ENCODE measurements around the gene HES5. TPM values are rescaled to one million over a fixed set of nuclear protein-coding genes. Genes with fewer than 3 reads are reported as not detected.

Gene HES5
- total RNA-seq, 2 donors from 2014 or later, result 0.27 to 2.7 TPM

- ATAC-seq (ENCODE audit: insufficient number of reproducible peaks, low FRiP score, low read depth), result no peak
- peaks cover 5 to 17% of the 10 kb centered on the region in 2 donors for H3K4me1 ChIP-seq (ENCODE audit: control insufficient read depth in 1 of 2, low read depth in 2 of 2)
- no peak for DNase-seq (ENCODE audit: low spot score)
- TF ChIP-seq CTCF (IDR thresholded peaks at IDR 0.05), result no peak
- no peaks in the 10 kb centered on the region for H3K36me3 ChIP-seq
- no peaks in the 10 kb centered on the region for H3K9me3 ChIP-seq
- H3K27me3 ChIP-seq (replicated peaks; ENCODE audit: insufficient read depth), result no peaks in the 10 kb centered on the region
- no peak overlapping the region for H3K27ac ChIP-seq
- no peak overlapping the region for H3K4me3 ChIP-seq
These were observed 5.9 kb upstream of the HES5 start for GRCh38 chr1:2535981-2536380.

- Histone ChIP-seq H3K4me3 (no peak overlapping the region), H3K9me3 (no peaks in the 10 kb centered on the region), H3K4me1 (ENCODE audit: control insufficient read depth in 1 of 2, low read depth in 2 of 2) (peaks cover 10 to 22% of the 10 kb centered on the region in 2 donors), H3K36me3 (no peaks in the 10 kb centered on the region), H3K27me3 (replicated peaks; ENCODE audit: insufficient read depth) (no peaks in the 10 kb centered on the region), H3K27ac (no peak overlapping the region)
- ATAC-seq (ENCODE audit: insufficient number of reproducible peaks, low FRiP score, low read depth) (no peak), DNase-seq (ENCODE audit: low spot score) (no peak)
- no peak for TF ChIP-seq CTCF (IDR thresholded peaks at IDR 0.05)
These were observed 5.4 kb upstream of the HES5 start for GRCh38 chr1:2535455-2535854.

GRCh38 chr1:2534687-2535441 lies 4.8 kb upstream of the HES5 start:
- Histone ChIP-seq H3K4me1 (ENCODE audit: control insufficient read depth in 1 of 2, low read depth in 2 of 2) (peaks cover 12 to 28% of the 10 kb centered on the region in 2 donors), H3K36me3 (no peaks in the 10 kb centered on the region), H3K27me3 (replicated peaks; ENCODE audit: insufficient read depth) (no peaks in the 10 kb centered on the region), H3K9me3 (no peaks in the 10 kb centered on the region), H3K4me3 (no peak overlapping the region), H3K27ac (no peak overlapping the region)
- TF ChIP-seq CTCF (IDR thresholded peaks at IDR 0.05), result no peak
- DNase-seq (ENCODE audit: low spot score), result no peak
- no peak for ATAC-seq (ENCODE audit: insufficient number of reproducible peaks, low FRiP score, low read depth)

GRCh38 chr1:2534315-2534686 lies 4.2 kb upstream of the HES5 start:
- ATAC-seq (ENCODE audit: insufficient number of reproducible peaks, low FRiP score, low read depth) (no peak), DNase-seq (ENCODE audit: low spot score) (no peak)
- no peaks in the 10 kb centered on the region for H3K9me3 ChIP-seq
- H3K4me1 ChIP-seq (ENCODE audit: control insufficient read depth in 1 of 2, low read depth in 2 of 2), result peaks cover 14 to 32% of the 10 kb centered on the region in 2 donors
- H3K27me3 ChIP-seq (replicated peaks; ENCODE audit: insufficient read depth), result no peaks in the 10 kb centered on the region
- no peaks in the 10 kb centered on the region for H3K36me3 ChIP-seq
- no peak overlapping the region for H3K27ac ChIP-seq
- no peak for TF ChIP-seq CTCF (IDR thresholded peaks at IDR 0.05)
- no peak overlapping the region for H3K4me3 ChIP-seq

- Histone ChIP-seq H3K9me3 (no peaks in the 10 kb centered on the region), H3K36me3 (no peaks in the 10 kb centered on the region), H3K4me1 (ENCODE audit: control insufficient read depth in 1 of 2, low read depth in 2 of 2) (peaks cover 22 to 41% of the 10 kb centered on the region in 2 donors), H3K4me3 (no peak overlapping the region), H3K27ac (no peak overlapping the region), H3K27me3 (replicated peaks; ENCODE audit: insufficient read depth) (no peaks in the 10 kb centered on the region)
- ATAC-seq (ENCODE audit: insufficient number of reproducible peaks, low FRiP score, low read depth) (no peak), DNase-seq (ENCODE audit: low spot score) (no peak)
- no peak for TF ChIP-seq CTCF (IDR thresholded peaks at IDR 0.05)
These were observed 3.3 kb upstream of the HES5 start for GRCh38 chr1:2533365-2533764.

Measured in thoracic aorta (tissue), 2 donors.